NCI-H345 treated with DMSO at 0.1 percent for 48 hours (cell line): ENCODE results near the gene C1orf21.
"Not testable (repeated sequence)": the region's sequence is repeated elsewhere in the genome, so short reads cannot be mapped to it uniquely, and the experiment has no call there.

ENCODE experiments used
- DNase-seq: peaks from one replicate; lab custom pipeline; 2025; ENCODE audit not compliant: unreplicated experiment; lab: John Stamatoyannopoulos, UW

C1orf21 gene, protein sequence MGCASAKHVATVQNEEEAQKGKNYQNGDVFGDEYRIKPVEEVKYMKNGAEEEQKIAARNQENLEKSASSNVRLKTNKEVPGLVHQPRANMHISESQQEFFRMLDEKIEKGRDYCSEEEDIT

DNA sequence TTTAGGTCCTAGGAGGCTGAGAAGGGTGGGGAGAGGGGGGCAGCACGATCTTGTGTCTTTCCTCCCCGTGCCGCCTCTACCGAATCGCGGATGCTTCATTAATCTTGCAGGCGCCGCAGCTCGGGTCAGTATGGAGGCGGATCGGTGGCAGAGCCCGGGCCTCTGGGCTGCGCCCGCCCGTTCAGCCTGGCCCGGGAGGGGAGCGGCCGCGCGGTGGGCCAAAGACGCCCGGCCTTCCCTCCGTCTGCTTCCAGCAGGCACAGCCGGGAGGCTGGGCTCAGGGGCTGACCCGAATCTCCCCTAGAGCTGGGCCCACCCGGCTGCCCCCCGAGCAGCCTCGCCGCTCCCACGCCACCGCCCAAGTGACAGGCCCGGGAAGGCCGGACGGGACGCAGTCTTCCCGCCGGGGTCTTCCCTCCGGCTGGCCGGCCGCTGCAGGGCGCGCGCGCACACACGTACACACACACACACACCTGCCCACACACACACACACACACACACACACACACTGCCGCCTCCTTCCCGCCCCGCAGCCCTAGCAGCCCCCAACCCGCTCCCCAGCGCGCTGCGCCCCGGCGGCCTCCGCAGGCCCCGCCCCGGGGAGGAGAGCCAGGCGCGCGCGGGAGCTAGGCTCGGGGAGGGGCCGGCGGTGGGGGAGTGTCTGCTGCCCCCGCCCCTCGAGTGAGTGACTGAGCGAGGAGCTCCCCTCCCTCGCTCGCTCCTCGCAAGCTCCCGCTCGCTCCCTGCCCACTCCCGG lies at the start of gene C1orf21:
TSS of gene C1orf21 (plus strand) at position 718 of the 757 bp plus-strand sequence. CDS start 90,481 bp downstream, outside the sequence.
- DNase-seq, result peak; percentile 65

DNA sequence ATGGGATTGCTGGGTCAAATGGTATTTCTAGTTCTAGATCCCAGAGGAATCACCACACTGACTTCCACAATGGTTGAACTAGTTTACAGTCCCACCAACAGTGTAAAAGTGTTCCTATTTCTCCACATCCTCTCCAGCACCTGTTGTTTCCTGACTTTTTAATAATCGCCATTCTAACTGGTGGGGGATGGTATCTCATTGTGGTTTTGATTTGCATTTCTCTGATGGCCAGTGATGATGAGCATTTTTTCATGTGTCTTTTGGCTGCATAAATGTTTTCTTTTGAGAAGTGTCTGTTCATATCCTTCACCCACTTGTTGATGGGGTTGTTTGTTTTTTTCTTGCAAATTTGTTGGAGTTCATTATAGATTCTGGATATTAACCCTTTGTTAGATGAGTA lies 49.0 kb upstream of the C1orf21 start:
- DNase-seq, result not testable (repeated sequence)

DNA sequence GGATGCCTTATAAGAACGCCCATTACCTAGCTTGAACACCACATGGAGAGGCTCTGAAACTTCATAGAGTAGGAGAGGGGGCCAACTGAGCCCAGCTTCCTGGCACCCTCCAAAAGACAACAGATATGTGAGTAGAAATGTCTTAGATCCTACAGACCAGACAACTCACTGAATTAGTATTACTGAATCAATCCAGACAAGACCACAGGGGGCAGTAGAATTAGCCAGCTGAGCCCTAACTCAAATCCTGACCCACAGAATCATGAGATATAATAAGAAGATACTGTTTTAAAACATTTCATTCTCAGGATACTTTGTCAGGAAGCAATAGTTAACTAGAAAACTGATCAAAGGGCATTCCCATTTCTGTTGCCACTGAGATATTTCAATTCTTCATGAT lies 45.8 kb upstream of the C1orf21 start:
- DNase-seq, result no peak

DNA sequence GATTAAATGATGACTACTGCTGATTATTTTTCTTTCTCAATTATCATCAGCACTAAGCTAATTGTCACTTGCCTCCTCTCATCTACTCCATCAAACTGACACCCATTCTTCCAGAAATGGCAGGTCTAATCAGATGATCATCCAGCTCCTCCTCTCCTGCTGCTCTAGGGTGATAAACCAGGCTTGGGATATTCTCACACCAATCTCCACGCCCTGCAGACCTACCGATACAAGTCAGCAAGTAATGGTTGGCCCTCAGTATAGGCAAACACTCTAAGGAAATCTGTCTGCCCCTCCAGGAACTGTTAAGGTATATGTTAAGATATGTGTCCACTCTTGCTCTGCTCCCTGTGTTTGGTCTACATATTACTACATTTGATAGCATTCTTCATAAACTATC lies 36.3 kb upstream of the C1orf21 start:
- no peak for DNase-seq

DNA sequence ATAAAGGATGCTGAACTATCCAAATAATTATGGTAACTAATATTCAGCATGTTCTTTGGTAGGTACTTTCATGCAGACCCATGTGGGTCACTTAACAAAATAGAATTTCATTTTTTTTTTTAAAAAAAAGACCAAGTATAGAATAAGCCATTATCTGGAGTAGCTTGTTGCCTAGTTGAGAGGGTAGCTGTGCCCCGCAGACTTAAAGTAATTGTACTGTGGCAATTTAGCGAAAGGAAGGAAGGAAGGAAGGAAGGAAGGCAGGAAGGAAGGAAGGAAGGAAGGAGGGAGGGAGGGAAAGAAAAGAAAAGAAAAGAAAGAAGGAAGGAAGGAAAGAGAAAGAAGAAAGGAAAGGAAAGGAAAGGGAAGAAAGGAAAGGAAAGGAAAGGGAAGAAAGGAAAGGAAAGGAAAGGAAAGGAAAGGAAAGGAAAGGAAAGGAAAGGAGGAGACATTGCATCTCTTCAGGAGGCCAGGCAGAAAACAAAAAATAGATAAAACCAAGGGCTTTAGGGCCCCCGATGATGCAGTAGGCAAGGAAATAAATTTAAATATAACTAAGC lies 35.3 kb upstream of the C1orf21 start:
- no peak for DNase-seq

DNA sequence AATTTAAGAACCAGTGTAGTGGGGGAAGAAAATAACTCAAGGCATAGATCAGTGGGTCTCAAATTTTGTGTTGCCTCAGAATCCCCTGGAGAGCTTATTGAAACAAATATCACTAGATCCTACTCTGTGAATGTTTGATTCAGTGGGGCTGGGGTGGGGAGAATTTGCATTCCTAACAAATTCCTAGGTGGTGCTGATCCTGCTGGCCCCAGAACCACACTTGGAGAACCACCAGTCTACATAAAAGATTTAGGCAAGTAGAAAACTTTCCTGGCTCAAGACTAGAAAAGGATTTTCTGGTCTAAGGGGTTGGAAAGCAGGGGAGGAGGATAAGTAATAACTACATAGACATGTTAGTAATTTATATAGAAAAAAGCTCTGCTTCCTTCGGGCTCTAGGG lies 34.1 kb upstream of the C1orf21 start:
- no peak for DNase-seq

DNA sequence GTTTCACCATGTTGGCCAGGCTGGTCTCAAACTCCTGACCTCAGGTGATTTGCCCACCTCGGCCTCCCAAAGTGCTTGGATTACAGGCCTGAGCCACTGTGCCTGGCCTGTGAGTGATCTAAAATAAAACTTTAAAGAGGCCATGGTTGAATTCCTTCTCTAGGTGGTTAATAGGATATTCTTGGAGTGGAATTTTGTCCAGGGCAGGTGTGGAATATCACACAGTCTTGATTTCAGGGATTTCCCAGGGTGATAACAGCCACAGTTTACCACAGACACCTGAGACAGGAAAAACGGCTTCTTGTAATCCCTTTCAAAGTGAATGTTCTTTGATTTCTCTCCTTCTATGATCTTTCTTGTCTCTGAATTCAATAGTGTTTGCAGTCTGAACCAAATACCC lies 32.1 kb upstream of the C1orf21 start:
- no peak for DNase-seq

DNA sequence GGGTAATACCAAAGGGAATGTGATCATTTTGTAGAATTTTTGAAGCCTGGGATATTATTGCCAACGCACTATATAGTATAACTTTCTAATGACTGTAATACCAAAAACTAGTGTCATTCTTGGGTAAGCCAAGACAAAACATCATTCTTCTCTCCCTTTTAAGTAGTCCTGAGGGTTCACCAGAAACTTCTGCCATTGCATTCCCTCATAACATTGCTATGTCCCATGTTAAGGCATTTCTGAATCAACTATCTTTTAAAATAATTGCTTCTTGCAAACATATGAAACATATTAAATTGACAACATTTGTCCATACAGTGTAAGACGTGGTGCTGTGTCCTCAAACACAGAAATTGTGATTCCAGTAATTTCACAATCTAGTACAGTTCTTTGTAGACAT lies 29.9 kb upstream of the C1orf21 start:
- DNase-seq, result no peak

DNA sequence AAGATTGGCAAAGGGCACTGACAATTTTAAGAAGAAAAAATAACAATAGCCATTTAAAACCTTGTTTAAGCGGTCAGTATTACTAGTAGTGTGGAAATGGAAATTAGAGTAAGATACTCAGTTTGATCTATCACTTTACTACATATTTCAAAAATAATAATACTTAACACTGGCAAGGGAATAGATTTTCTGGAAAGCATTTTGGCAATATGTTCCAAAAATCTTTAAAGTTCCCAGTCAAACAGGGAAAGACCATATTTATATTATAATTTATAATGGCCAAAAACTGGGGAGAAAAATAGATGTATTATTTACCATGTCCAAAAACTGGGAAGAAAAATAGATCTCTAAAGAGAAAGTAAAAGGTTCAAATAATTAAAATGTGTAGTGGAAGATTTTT lies 28.6 kb upstream of the C1orf21 start:
- DNase-seq, result no peak

DNA sequence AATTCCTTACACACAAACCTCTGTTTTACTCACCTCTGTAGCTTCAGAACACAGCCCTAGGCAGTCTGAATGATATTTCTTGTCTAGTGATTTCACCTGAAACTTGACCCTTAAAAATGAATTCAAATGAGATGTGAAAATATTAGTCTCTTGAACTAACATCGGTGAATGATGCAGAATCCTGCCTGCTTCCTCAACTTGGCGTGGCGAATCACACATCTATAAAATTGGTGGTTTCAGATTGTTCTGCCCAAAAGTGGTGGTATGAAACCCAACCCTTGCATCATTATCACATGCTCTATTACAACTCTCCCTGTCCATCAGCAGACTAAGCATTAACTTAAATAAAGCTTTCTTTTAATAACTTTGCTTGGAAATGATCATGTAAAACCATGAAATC lies 26.9 kb upstream of the C1orf21 start:
- no peak for DNase-seq

DNA sequence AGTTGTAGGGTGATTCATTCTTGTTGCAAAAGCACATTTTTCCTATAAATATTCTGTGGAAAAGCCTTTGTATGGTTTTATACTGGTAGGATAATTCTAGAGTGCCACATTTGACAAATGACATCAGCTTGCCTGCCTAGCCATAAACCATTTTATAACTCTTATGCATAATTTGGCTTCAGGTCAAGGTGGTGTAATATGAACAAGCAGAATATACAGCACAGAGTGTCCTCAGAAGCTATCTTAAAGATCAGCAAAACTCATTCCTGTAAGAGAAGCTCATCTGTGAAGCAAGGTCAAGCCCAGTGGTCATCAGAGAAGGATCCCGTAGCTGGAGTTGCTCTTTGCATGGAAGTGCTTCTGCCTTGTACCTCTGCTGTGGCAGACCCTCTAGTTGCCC lies 24.0 kb upstream of the C1orf21 start:
- DNase-seq, result no peak

DNA sequence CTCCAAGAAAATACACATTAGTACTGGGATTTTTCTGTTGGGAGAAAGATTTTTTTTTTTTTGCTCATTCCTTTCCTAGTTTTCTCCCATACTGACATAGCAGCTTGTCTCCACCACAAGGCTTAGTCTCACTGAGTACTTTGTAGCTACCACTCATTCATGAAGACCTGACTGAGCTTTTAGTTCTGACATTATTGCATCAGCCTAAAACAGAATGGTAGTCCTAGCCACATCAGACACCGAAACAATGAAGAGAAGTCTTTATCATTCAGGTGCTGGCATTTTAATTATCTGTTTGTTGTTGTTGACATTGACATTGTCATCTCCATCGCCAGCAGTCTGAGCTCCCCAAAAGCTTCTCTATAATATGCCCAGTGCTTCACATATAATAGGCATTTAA lies 21.1 kb upstream of the C1orf21 start:
- no peak for DNase-seq

DNA sequence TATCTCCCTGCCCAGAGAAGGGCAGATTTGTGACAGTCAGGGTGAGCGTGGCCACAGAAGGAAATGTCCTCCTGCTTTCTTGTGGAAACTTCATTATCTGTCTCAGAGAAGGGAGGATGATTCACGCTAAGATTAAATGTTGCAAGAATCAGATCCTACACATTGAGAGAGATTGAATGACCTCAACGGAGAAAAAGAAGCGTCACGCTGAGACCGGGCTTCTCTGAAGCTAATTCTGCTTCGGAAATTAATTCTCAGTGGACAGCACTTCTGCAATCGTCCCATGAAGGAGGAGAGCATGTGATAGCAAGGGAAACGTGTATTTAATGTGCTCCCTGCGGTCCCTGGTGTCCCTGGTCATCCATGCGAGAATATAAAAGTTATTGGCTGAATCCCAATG lies 19.8 kb upstream of the C1orf21 start:
- DNase-seq, result no peak

DNA sequence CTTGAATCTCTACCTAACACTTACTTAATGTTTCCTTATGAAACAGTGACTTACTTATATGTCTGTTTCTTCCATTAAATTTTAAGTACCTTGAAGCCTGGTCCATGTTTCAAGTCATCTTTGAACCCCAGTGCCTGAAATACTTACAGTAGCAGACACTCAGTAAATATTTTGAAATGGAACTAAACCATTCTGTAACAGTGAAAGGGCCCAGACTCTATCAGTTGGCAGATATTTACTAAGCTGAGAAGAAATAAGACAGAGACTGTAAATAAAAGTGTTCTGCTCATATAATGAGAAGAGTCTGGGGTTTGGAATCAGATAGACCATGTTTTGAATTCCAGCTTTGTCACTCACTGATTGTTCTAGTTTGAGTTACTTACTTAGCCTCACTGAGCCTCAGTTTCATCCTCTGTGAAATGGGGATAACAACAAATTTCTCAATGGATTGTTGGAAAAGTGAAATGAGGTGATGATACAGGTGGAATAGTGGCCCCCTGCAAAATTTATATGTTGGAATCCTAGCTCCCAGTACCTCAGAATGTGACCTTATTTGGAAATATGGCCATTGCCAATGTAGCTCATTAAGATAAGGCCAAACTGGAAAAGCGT lies 19.3 kb upstream of the C1orf21 start:
- DNase-seq, result no peak

DNA sequence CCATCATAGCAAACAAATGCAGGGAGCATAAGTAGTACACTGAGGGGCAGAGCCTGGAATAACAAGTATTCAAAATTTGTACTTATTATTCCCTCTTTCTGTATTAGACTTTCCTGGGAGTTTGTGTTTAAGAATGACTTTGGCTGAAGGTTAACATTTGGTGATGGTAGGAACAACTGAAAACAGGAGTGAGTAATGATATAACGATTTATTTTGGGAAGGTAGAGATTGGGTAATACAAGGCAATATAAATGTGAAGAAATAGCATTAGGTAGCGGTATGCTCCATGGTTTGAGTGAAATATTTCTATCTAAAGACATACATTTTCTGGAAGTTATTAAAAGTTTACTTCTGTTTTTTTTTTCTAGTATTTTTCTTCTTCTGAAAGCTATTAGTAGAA lies 18.5 kb upstream of the C1orf21 start:
- DNase-seq, result no peak

DNA sequence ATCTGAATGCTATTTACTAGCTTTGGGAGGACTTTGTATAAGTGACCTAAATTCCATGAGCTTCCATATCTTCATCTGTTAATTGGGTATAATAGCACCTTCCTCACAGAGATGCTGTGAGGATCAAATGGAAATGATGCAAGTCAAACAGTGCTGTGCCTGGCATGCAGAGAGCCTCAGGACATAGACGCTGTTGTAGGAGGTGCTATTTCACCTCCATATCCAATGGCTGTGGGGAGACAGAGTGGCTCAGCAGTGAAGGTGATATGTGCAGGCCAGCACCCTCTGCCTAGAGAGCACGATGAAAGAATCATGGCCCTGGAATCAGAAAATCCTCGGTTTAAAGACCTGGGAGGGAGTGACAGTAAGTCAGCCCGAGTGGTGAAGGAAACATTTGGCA lies 16.0 kb upstream of the C1orf21 start:
- DNase-seq, result no peak

DNA sequence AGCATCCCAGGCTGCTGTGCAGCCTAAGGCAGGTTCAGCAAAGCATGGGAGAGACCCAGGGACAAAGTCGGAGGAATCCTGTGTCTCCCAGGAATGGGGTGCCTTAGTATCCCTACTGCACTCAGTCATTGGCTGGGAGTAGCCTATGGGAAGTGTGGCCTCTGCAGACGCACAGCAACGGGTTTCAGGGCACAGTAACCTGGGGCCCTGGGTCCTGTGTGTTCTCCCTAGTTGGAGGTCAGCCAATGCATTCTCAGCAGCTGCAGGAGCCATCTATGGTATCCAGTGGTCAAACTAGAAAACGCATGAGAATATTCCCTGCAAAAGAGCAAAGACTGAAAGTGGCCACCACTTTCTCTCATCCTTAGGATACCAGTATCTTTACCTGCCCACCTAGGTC lies 13.7 kb upstream of the C1orf21 start:
- DNase-seq, result no peak

DNA sequence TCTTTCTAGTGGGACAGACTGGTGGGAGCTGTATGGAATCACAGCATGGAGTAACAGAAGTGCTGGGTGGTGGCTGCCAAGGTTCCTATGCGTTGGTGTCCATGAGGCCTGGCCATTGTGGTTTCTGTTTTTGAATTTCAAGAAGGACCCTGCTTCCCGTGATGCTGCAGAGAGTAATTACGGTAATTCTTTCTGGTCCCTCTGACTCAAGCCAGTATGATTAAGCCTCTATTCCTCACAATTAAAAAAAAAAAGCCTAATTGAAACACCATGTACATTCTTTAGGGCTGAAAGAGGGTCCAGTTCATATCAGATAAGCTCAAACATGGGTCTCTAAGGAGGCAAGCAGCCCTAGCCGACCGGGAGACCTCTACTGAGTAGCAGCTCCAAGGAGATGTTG lies 10.5 kb upstream of the C1orf21 start:
- no peak for DNase-seq

DNA sequence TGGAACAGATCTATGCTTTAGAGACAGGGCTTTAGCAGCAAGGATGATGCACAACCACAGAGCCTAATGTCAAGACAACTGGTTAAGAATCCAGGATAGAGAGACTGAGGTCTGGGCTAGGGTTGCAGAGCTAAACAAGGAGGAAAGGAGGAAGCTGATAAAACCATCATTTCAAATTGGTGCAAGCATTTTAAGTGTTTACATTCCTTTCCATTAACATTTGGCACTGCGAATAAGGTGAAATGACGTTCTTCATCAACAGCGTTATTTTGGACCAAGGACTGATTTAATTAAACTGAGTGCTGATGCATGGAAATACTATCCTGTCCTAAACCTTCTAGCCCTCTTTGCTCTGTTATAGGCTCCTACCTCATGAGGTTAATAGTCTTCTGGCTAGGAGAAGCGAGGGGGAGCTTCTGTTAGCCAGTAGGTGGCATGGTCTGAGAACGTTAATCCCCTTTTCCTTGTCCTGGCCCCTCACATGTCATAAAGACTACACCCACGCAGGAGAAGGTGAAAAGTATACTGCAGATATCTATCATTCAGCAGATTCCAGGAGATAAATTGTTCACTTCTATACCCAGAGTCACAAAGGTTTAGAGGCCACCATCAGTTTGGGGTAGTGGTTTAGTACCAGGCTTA lies 7.6 kb upstream of the C1orf21 start:
- DNase-seq, result no peak

DNA sequence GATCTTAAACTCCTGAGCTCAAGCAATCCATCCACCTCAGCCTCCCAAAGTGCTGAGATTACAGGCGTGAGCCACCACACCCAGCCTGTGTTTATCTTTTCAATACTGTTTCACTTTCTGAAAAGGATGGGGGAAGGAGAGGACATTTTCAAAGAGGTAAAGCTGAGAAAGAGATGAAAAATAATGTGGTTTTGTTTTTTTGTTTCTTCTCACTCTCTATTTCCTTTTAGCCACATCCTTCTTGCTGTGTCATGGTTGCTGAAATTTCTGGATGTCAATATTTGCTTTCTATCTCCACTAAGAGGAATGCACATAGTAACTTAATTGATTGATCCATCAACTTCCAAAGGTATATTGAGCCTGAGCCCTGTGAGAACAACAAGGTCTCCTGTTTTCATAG lies 6.4 kb upstream of the C1orf21 start:
- DNase-seq, result no peak

DNA sequence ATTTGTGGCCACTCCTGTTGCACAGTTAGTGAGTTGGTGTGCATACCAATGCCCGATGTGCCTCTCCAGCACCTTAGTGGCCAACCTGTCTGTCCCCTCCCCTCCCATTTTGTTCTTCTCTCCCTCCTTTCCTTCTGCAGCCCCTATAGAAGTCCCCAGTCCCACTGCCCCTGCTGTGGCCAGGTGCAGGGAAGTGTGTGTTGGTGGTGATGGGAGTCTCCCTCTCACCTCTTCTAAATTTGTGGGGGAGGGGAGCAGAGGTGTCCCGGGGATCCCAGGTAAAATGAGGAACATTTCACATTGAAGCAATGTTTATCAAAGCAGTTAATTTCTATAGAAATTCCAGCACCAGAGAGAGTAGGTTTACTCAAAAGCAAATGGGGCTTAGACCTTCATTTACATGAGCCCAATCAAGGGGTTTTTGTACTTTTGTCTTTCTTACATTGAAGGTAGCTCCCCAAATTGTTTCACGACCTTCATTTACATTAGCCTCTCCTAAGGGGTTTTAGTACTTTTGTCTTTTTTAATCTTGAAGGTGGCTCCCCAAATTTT lies 3.0 kb upstream of the C1orf21 start:
- no peak for DNase-seq
